ENCODE measurements around the gene CSRNP3.

Gene CSRNP3

DNA sequence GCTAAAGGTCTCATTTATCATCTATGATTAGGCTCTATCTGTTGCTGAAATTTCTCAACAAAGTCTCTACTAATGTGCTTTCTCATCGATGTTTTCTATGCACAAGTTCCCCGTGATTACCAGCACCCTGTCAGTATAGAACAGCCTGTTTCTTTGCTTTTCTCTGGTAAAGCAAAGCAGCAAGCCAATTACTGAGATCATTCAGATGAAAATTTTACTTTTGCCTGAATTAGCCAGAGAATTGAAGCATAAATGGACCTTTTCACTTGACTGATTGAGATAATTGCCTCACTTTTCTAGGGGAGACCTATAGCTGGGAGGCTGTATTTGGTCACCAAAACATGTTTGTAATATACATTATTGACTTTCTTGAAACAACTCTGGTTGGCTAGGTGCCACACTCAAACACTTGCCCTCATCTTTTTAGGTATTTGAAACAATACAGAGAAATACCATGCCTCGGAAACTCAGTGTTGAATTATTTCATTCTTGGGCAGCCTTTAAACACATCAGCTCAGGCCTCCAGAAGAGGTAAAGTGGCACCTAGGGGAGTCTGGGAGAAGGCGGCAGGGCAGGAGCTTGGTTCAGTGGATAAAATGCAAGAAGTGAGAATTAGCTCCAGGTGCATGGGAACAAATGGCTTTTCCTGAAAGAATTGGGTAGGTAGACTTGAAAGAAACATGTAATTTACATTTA, 228.4 kb downstream of the CSRNP3 start:
- TF ChIP-seq TAF1 (IDR thresholded peaks at IDR 0.05; ENCODE audit: low read depth) (no peak), TCF12 (IDR thresholded peaks at IDR 0.05; ENCODE audit: low read depth) (no peak), NFIC (IDR thresholded peaks at IDR 0.05) (0 out of 2 replicates have a peak, but pooled peaks have one; percentile 29), EGR1 (IDR thresholded peaks at IDR 0.05) (no peak)

DNA sequence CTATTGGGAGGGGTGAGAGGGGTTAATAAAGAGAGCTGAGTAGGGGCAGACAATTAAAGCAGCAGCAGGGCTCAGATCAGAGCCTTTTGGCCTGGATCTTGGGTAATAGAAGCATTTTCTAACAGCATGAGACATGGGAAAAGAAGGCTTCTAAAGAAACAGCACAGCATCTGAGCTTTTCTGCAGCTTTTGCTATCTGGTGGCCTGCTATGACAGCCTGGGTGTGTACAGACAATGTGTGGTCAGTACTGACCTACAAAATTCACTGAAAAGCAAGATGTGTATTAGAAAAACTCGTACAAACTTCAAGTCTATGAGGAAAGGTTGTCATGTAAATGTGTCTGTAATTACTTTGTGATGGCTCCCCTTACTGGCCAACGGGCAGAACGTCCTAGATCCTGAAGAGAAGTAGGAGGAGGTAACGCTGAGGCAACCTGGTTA, 229.0 kb downstream of the CSRNP3 start:
- TF ChIP-seq RAD21 (IDR thresholded peaks at IDR 0.05; ENCODE audit: low read depth) (peak; percentile 75), TEAD4 (IDR thresholded peaks at IDR 0.05) (no peak), FOXM1 (IDR thresholded peaks at IDR 0.05; ENCODE audit: borderline replicate concordance, low read depth) (no peak)
- TF ChIP-seq, protein P1, sequence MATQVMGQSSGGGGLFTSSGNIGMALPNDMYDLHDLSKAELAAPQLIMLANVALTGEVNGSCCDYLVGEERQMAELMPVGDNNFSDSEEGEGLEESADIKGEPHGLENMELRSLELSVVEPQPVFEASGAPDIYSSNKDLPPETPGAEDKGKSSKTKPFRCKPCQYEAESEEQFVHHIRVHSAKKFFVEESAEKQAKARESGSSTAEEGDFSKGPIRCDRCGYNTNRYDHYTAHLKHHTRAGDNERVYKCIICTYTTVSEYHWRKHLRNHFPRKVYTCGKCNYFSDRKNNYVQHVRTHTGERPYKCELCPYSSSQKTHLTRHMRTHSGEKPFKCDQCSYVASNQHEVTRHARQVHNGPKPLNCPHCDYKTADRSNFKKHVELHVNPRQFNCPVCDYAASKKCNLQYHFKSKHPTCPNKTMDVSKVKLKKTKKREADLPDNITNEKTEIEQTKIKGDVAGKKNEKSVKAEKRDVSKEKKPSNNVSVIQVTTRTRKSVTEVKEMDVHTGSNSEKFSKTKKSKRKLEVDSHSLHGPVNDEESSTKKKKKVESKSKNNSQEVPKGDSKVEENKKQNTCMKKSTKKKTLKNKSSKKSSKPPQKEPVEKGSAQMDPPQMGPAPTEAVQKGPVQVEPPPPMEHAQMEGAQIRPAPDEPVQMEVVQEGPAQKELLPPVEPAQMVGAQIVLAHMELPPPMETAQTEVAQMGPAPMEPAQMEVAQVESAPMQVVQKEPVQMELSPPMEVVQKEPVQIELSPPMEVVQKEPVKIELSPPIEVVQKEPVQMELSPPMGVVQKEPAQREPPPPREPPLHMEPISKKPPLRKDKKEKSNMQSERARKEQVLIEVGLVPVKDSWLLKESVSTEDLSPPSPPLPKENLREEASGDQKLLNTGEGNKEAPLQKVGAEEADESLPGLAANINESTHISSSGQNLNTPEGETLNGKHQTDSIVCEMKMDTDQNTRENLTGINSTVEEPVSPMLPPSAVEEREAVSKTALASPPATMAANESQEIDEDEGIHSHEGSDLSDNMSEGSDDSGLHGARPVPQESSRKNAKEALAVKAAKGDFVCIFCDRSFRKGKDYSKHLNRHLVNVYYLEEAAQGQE (IDR thresholded peaks at IDR 0.05; ENCODE audit: low read depth) = no peak
- TF ChIP-seq, protein P2, sequence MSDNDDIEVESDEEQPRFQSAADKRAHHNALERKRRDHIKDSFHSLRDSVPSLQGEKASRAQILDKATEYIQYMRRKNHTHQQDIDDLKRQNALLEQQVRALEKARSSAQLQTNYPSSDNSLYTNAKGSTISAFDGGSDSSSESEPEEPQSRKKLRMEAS (IDR thresholded peaks at IDR 0.05) = no peak

DNA sequence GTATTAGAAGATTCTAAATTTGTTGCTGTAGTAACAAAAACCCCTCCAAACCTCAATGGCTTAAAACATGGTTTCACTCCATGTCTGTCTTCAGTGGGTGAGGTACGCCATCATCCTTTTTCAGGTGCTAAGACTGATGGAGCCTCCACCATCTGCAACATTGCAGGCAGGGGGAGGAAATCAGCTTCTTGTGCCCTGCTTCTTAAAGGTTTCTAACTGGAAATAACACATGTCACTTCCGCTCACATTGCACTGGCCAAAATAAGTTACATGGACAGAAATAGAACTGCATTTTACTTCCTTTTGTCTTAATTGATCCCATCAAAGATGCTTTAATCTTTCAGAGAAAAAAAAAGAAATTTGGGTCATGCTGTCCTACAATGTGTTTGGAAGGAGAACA, 230.4 kb downstream of the CSRNP3 start:
- TF ChIP-seq TAF1 (IDR thresholded peaks at IDR 0.05; ENCODE audit: low read depth) (no peak), ZBTB7A (IDR thresholded peaks at IDR 0.05; ENCODE audit: low read depth) (no peak), FOXM1 (IDR thresholded peaks at IDR 0.05; ENCODE audit: borderline replicate concordance, low read depth) (no peak), CEBPB (IDR thresholded peaks at IDR 0.05) (no peak), EGR1 (IDR thresholded peaks at IDR 0.05) (no peak), TEAD4 (IDR thresholded peaks at IDR 0.05) (no peak), YY1 (IDR thresholded peaks at IDR 0.05; ENCODE audit: low read depth) (no peak), TCF12 (IDR thresholded peaks at IDR 0.05; ENCODE audit: low read depth) (no peak), RAD21 (IDR thresholded peaks at IDR 0.05; ENCODE audit: low read depth) (no peak)
- TF ChIP-seq, protein P1 (IDR thresholded peaks at IDR 0.05; ENCODE audit: low read depth) = no peak
- TF ChIP-seq, protein P2 (IDR thresholded peaks at IDR 0.05) = no peak
- TF ChIP-seq, protein P3, sequence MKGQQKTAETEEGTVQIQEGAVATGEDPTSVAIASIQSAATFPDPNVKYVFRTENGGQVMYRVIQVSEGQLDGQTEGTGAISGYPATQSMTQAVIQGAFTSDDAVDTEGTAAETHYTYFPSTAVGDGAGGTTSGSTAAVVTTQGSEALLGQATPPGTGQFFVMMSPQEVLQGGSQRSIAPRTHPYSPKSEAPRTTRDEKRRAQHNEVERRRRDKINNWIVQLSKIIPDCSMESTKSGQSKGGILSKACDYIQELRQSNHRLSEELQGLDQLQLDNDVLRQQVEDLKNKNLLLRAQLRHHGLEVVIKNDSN (IDR thresholded peaks at IDR 0.05) = no peak

DNA sequence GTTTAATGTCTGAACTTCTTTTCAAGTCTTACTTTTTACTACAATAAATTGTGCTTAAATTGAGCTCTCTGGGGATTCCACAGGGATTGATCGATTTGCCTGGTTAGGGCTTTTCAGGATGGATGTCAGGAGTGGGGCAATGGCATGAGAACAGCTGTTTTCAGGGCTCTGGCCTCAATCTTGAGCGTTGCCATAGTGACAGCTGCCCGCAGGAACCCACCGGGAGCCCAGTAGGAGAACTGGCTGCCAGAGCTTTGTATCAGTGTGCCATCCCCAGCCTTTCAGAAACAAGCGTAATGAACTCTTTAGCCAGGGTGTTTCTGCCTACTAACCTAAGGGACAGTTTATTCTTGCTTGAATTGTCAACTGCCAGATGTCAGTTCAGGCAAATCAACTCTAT, 231.0 kb downstream of the CSRNP3 start:
- TF ChIP-seq TEAD4 (IDR thresholded peaks at IDR 0.05) = no peak
- TF ChIP-seq, protein P3 (IDR thresholded peaks at IDR 0.05) = no peak
- TF ChIP-seq YY1 (IDR thresholded peaks at IDR 0.05; ENCODE audit: low read depth) = no peak
- TF ChIP-seq ZBTB7A (IDR thresholded peaks at IDR 0.05; ENCODE audit: low read depth) = no peak
- TF ChIP-seq FOXM1 (IDR thresholded peaks at IDR 0.05; ENCODE audit: borderline replicate concordance, low read depth) = no peak
- no peak for TF ChIP-seq EP300 (IDR thresholded peaks at IDR 0.05; ENCODE audit: borderline replicate concordance)
- TF ChIP-seq, protein P1 (IDR thresholded peaks at IDR 0.05; ENCODE audit: low read depth) = no peak
- TF ChIP-seq, protein P2 (IDR thresholded peaks at IDR 0.05) = no peak
- TF ChIP-seq TAF1 (IDR thresholded peaks at IDR 0.05; ENCODE audit: low read depth) = no peak
- TF ChIP-seq RAD21 (IDR thresholded peaks at IDR 0.05; ENCODE audit: low read depth) = no peak
- TF ChIP-seq NFIC (IDR thresholded peaks at IDR 0.05) = no peak
- TF ChIP-seq EGR1 (IDR thresholded peaks at IDR 0.05) = no peak
